GM06990 (cell line): ENCODE data around the gene DNAH17.

Source experiments
- DNase-seq: peaks from one replicate; pipeline ENCODE4 v3.0.0-alpha.2; 2011; ENCODE audit not compliant: insufficient read length; ENCODE audit errors: extremely low read depth
- H3K27me3 ChIP-seq: replicated peaks from 2 replicates; pipeline ENCODE4 v1.6.0; 2011; ENCODE audit warnings: low read length; ENCODE audit not compliant: control insufficient read depth, insufficient read depth
- H3K36me3 ChIP-seq: 2 replicates; pipeline ENCODE4 v1.5.1; 2011; ENCODE audit warnings: low read length; ENCODE audit not compliant: control insufficient read depth, insufficient read depth
- H3K4me3 ChIP-seq: replicated peaks from 2 replicates; pipeline ENCODE4 v1.5.1; 2011; ENCODE audit warnings: low read depth, mild to moderate bottlenecking, control low read depth, low read length
- TF ChIP-seq, protein P1 (sequence below): IDR thresholded peaks from 2 replicates; pipeline ENCODE4 v1.5.1; 2011; ENCODE audit warnings: low read length, control low read depth, mild to moderate bottlenecking, inconsistent platforms; ENCODE audit not compliant: insufficient read depth, poor library complexity, severe bottlenecking

DNAH17 gene

DNA sequence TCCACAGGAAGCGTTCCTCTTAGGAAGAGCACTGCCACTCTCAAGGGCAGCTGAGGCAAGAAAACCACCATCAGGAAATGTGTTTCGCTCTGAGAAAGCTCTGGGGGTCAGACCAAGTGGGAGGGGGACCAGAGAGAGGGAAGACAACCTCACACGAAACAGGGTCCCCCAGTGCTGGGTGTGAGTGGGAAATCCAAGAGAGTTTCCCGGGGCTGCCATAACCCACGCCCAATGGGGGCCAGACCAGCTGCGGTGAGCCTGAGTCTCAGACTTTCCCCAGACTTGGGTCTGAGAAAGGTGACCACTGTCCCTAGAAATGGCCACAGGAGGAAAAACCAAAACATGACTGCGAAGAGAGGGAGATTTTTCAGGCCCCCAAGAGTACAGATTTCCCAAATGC lies 14.5 kb downstream of the DNAH17 start:
- Histone ChIP-seq H3K27me3 (no peaks in the 10 kb centered on the region; the same call in none of the 2 replicates), H3K4me3 (no peak overlapping the region), H3K36me3 (no peaks in the 10 kb centered on the region)
- DNase-seq = no peak
- TF ChIP-seq, protein P1, sequence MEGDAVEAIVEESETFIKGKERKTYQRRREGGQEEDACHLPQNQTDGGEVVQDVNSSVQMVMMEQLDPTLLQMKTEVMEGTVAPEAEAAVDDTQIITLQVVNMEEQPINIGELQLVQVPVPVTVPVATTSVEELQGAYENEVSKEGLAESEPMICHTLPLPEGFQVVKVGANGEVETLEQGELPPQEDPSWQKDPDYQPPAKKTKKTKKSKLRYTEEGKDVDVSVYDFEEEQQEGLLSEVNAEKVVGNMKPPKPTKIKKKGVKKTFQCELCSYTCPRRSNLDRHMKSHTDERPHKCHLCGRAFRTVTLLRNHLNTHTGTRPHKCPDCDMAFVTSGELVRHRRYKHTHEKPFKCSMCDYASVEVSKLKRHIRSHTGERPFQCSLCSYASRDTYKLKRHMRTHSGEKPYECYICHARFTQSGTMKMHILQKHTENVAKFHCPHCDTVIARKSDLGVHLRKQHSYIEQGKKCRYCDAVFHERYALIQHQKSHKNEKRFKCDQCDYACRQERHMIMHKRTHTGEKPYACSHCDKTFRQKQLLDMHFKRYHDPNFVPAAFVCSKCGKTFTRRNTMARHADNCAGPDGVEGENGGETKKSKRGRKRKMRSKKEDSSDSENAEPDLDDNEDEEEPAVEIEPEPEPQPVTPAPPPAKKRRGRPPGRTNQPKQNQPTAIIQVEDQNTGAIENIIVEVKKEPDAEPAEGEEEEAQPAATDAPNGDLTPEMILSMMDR = no peak

DNA sequence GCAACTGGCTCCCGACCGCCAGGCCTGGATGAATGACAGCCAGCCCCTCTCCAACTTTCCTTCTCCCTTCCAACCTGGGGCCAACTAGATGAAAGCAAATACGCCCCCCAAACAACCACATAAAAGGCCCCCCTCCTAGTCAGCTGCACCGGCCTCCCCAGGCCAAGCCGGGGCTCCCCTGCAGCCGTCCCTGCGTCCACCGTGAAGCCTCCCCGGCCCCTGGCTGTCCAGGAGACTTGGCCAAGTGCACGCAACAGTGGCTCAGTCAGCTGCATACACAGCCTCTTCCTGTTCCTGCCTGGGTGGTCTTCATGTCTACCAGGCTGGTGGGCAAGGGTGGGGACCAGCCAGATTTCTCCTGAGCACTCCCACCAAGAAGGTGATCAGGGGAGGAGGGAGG lies 16.0 kb downstream of the DNAH17 start:
- no peak for DNase-seq
- TF ChIP-seq, protein P1 = no peak

DNA sequence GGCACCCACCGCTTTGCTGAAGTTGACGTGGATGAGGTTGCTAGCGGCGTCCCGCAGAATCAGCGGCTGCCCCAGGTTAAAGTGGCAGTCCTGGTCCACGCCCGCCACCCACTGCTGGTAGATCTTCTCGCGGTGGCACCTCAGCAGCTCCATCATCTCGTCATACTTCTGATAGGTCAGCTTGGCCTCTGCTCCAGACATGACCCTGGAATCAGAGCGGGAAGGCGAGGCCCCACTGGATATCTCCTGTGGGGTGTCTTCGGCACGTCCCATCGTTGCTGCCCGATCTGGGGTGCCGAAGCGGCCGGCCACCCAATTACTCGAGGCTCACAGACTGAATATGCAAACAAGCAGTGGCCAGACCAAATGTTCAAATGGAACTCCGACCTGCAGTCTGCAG lies 16.5 kb downstream of the DNAH17 start:
- Histone ChIP-seq H3K4me3 (no peak overlapping the region), H3K36me3 (no peaks in the 10 kb centered on the region), H3K27me3 (no peaks in the 10 kb centered on the region; the same call in 1 of the 2 replicates)
- no peak for DNase-seq
- TF ChIP-seq, protein P1 = no peak

More for the DNA sequence above, 16.0 kb downstream of the DNAH17 start:
- H3K36me3 ChIP-seq = no peaks in the 10 kb centered on the region
- no peaks in the 10 kb centered on the region; the same call in 1 of the 2 replicates for H3K27me3 ChIP-seq
- no peak overlapping the region for H3K4me3 ChIP-seq

DNA sequence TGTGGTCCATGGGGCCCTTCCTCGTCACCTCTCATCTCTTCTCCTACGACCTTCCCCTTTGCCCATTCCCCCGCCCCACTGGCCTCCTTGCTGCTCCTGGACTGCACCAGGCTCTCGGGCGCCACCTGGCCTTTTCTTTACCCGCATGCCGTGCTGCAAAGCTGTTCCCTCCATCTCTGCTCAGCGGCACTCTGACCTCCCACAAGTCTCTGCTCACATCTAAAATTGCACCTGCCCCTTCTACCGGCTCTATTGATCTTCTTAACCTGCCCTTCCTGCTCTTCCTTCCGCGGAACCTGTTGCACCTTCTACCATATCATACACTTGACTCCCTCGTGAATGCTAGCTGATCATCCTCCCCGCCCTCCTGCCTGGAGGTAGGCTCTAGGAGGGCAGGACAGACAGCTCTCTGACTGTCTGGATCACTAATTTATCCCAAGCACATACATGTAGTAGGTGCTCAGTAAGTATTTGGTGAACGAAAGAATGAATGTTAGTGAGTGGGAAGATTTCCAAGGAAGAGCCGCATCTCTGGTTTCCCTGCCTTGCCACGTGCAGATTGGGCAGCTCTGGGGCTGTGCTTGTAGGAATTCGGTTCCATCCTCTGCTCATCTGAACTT lies 17.3 kb downstream of the DNAH17 start:
- TF ChIP-seq, protein P1 = peak; percentile 67
- no peaks in the 10 kb centered on the region for H3K36me3 ChIP-seq
- H3K4me3 ChIP-seq = no peak overlapping the region
- no peaks in the 10 kb centered on the region; the same call in 1 of the 2 replicates for H3K27me3 ChIP-seq
- no peak for DNase-seq

DNA sequence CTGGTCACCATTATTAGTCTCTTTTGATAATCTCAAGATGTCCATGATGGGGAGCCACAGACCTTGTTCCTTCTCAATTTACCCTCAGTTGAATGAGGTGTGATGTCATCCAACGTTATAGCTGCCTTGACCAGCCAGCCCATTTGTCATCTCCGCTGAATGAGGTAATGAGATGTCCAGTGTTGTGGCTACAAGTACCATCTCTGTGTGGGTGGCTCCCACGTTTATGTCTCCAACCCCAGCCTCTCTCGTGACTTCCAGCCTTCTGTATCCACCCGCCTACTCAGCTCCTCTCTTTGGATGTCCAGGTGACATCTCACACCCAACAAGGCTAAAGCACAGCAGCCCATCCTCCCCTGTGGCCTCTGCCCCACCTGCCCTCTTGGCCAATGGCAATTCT lies 18.2 kb downstream of the DNAH17 start:
- no peak for DNase-seq
- TF ChIP-seq, protein P1 = no peak
- Histone ChIP-seq H3K4me3 (no peak overlapping the region), H3K27me3 (no peaks in the 10 kb centered on the region), H3K36me3 (no peaks in the 10 kb centered on the region)

DNA sequence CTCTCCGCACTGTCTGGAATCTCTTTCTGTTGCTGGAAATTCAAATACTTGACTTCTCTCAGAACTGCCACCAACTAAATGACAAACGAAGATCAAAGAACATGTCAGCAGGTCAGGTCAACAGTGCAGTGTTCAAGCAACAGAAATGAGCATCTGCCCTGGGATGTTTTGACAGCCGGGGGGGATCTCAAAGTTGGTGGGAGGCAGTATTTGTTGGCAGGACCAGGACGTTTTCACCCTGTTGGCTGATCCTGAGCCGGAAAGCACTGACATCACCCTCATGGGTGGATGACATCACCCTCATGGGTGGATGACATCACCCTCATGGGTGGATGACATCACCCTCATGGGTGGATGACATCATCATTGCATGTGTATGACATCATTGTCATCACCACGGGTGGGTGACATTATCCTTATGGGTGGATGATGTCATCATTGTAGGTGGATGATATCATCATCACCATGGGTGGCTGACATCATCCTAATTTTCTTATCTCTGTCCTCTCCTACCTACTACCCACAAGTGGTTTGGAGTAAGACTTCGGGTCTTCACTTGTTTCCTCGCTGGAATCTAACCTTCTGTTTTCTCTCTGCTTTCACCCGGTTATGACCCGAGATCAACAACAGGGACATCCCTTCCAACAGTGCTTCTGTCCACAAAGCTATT lies 18.9 kb downstream of the DNAH17 start:
- Histone ChIP-seq H3K36me3 (no peaks in the 10 kb centered on the region), H3K4me3 (no peak overlapping the region), H3K27me3 (no peaks in the 10 kb centered on the region)
- TF ChIP-seq, protein P1 = no peak
- no peak for DNase-seq
